ENCODE measurements around the gene SEC24A.

GRCh38 chr5:134651531-134651930 lies 2.9 kb downstream of the SEC24A start:
- TF ChIP-seq RAD21 (IDR thresholded peaks at IDR 0.05; ENCODE audit: low read length) (no peak), CTCF (IDR thresholded peaks at IDR 0.05) (no peak), MAX (IDR thresholded peaks at IDR 0.05; ENCODE audit: low read depth) (no peak), EP300 (IDR thresholded peaks at IDR 0.05; ENCODE audit: borderline replicate concordance in 1 of 2, low read depth in 1 of 2, low read length in 1 of 2) (no peak), REST (IDR thresholded peaks at IDR 0.05; ENCODE audit: low read depth, low read length) (no peak), USF2 (IDR thresholded peaks at IDR 0.05; ENCODE audit: borderline replicate concordance, low read depth, low read length) (no peak), PBX3 (IDR thresholded peaks at IDR 0.05) (no peak)
